ENCODE measurements around the gene ATXN1. TPM values are rescaled to one million over a fixed set of nuclear protein-coding genes. Genes with fewer than 3 reads are reported as not detected.
A peak's percentile ranks its signal among the peaks of the same experiment; 100 is the strongest.

Gene ATXN1
- total and polyA plus RNA-seq, 2 experiments from 2014 or later, result 14.2 to 20.1 TPM

GRCh38 chr6:16508959-16509358, 252.3 kb downstream of the ATXN1 start:
- H2AFZ ChIP-seq, result no peak overlapping the region
- H3K4me3 ChIP-seq, result no peak overlapping the region
- H3K36me3 ChIP-seq (ENCODE audit: low read depth), result no peaks in the 10 kb centered on the region; the same call in 1 of the 2 replicates
- in situ Hi-C loops (cut with MboI), result loop anchor here (25.0 kb wide), 1 partner anchor 578 kb away; no protein-coding TSS in a partner anchor
- H3K9me3 ChIP-seq (ENCODE audit: low read depth), result no peaks in the 10 kb centered on the region
- no peak overlapping the region for H3K27ac ChIP-seq
- no peak overlapping the region for H3K4me2 ChIP-seq (ENCODE audit: unreplicated experiment)
- peaks cover 12% of the 10 kb centered on the region; the same call in 1 of the 2 replicates for H3K79me2 ChIP-seq (ENCODE audit: insufficient read depth)
- H4K20me1 ChIP-seq (ENCODE audit: insufficient read depth), result no peaks in the 10 kb centered on the region
- H3K9me2 ChIP-seq (ENCODE audit: insufficient read depth), result no peaks in the 10 kb centered on the region
- no peak for DNase-seq
- peaks cover 14% of the 10 kb centered on the region for H3K4me1 ChIP-seq (ENCODE audit: insufficient read depth)
- H3F3A ChIP-seq (ENCODE audit: insufficient read depth), result peaks cover 15% of the 10 kb centered on the region
- H3K27me3 ChIP-seq (replicated peaks; ENCODE audit: insufficient read depth), result no peaks in the 10 kb centered on the region
- TF ChIP-seq EZH2 (IDR thresholded peaks at IDR 0.05; ENCODE audit: insufficient read depth, poor library complexity, severe bottlenecking) (no peak), EZH2phosphoT487 (IDR thresholded peaks at IDR 0.05; ENCODE audit: insufficient read depth, low read depth) (no peak)
- 52 to 70% methylated on average over 1 of the region's 1 CpG for WGBS, 2 experiments (ENCODE audit: low coverage in 1 of 2, low lambda C conversion rate in 2 of 2, missing lambda C conversion rate in 2 of 2)
- H3K9ac ChIP-seq, result no peak overlapping the region

- H2AFZ ChIP-seq, result no peak overlapping the region
- no peak for TF ChIP-seq EZH2 (IDR thresholded peaks at IDR 0.05; ENCODE audit: insufficient read depth, poor library complexity, severe bottlenecking)
- no peak for TF ChIP-seq EZH2phosphoT487 (IDR thresholded peaks at IDR 0.05; ENCODE audit: insufficient read depth, low read depth)
- H3F3A ChIP-seq (ENCODE audit: insufficient read depth), result peaks cover 15% of the 10 kb centered on the region
- H3K9me3 ChIP-seq (ENCODE audit: low read depth), result no peaks in the 10 kb centered on the region
- no peaks in the 10 kb centered on the region for H3K27me3 ChIP-seq (replicated peaks; ENCODE audit: insufficient read depth)
- DNase-seq, result peak; percentile 75
- peaks cover 14% of the 10 kb centered on the region for H3K4me1 ChIP-seq (ENCODE audit: insufficient read depth)
- H3K4me3 ChIP-seq, result no peak overlapping the region
- in situ Hi-C loops (cut with MboI), result loop anchor here (25.0 kb wide), 1 partner anchor 581 kb away; no protein-coding TSS in a partner anchor
- no peak overlapping the region for H3K9ac ChIP-seq
- peak overlapping the region; percentile 21 for H3K4me2 ChIP-seq (ENCODE audit: unreplicated experiment)
- H3K9me2 ChIP-seq (ENCODE audit: insufficient read depth), result no peaks in the 10 kb centered on the region
- H3K36me3 ChIP-seq (ENCODE audit: low read depth), result no peaks in the 10 kb centered on the region
- peak overlapping the region; percentile 38 for H3K27ac ChIP-seq
- 42 to 43% methylated on average over 9 of the region's 9 CpGs for WGBS, 2 experiments (ENCODE audit: low coverage in 1 of 2, low lambda C conversion rate in 2 of 2, missing lambda C conversion rate in 2 of 2)
- peaks cover 12% of the 10 kb centered on the region; the same call in 1 of the 2 replicates for H3K79me2 ChIP-seq (ENCODE audit: insufficient read depth)
- no peaks in the 10 kb centered on the region for H4K20me1 ChIP-seq (ENCODE audit: insufficient read depth)
Observed at GRCh38 chr6:16505711-16506357, 255.4 kb downstream of the ATXN1 start.

- no peak for DNase-seq
- no peak overlapping the region for H3K4me3 ChIP-seq
- H3K9me3 ChIP-seq (ENCODE audit: low read depth), result no peaks in the 10 kb centered on the region
- H3K4me1 ChIP-seq (ENCODE audit: insufficient read depth), result peaks cover 14% of the 10 kb centered on the region
- H2AFZ ChIP-seq, result no peak overlapping the region
- H3K36me3 ChIP-seq (ENCODE audit: low read depth), result no peaks in the 10 kb centered on the region
- 97 to 100% methylated on average over 5 of the region's 5 CpGs for WGBS, 2 experiments (ENCODE audit: low coverage in 1 of 2, low lambda C conversion rate in 2 of 2, missing lambda C conversion rate in 2 of 2)
- H3F3A ChIP-seq (ENCODE audit: insufficient read depth), result peaks cover 15% of the 10 kb centered on the region
- H4K20me1 ChIP-seq (ENCODE audit: insufficient read depth), result no peaks in the 10 kb centered on the region
- no peaks in the 10 kb centered on the region for H3K9me2 ChIP-seq (ENCODE audit: insufficient read depth)
- in situ Hi-C loops (cut with MboI), result loop anchor here (25.0 kb wide), 1 partner anchor 583 kb away; no protein-coding TSS in a partner anchor
- no peak overlapping the region for H3K4me2 ChIP-seq (ENCODE audit: unreplicated experiment)
- H3K27ac ChIP-seq, result no peak overlapping the region
- H3K27me3 ChIP-seq (replicated peaks; ENCODE audit: insufficient read depth), result no peaks in the 10 kb centered on the region
- H3K9ac ChIP-seq, result no peak overlapping the region
- peaks cover 21% of the 10 kb centered on the region for H3K79me2 ChIP-seq (ENCODE audit: insufficient read depth)
- TF ChIP-seq EZH2 (IDR thresholded peaks at IDR 0.05; ENCODE audit: insufficient read depth, poor library complexity, severe bottlenecking), result no peak
- TF ChIP-seq EZH2phosphoT487 (IDR thresholded peaks at IDR 0.05; ENCODE audit: insufficient read depth, low read depth), result no peak
Observed at GRCh38 chr6:16504609-16505008, 256.7 kb downstream of the ATXN1 start.

- Histone ChIP-seq H3K9ac (no peak overlapping the region), H3K4me3 (no peak overlapping the region), H3K4me1 (ENCODE audit: insufficient read depth) (peaks cover 14% of the 10 kb centered on the region), H3K79me2 (ENCODE audit: insufficient read depth) (peaks cover 24% of the 10 kb centered on the region), H3K36me3 (ENCODE audit: low read depth) (no peaks in the 10 kb centered on the region), H3K9me2 (ENCODE audit: insufficient read depth) (no peaks in the 10 kb centered on the region), H3F3A (ENCODE audit: insufficient read depth) (peaks cover 15% of the 10 kb centered on the region), H4K20me1 (ENCODE audit: insufficient read depth) (no peaks in the 10 kb centered on the region), H3K4me2 (ENCODE audit: unreplicated experiment) (no peak overlapping the region), H3K9me3 (ENCODE audit: low read depth) (no peaks in the 10 kb centered on the region), H3K27ac (no peak overlapping the region), H2AFZ (no peak overlapping the region), H3K27me3 (replicated peaks; ENCODE audit: insufficient read depth) (no peaks in the 10 kb centered on the region)
- 76 to 93% methylated on average over 2 of the region's 2 CpGs for WGBS, 2 experiments (ENCODE audit: low coverage in 1 of 2, low lambda C conversion rate in 2 of 2, missing lambda C conversion rate in 2 of 2)
- in situ Hi-C loops (cut with MboI), result loop anchor here (25.0 kb wide), 1 partner anchor 583 kb away; no protein-coding TSS in a partner anchor
- DNase-seq, result no peak
- TF ChIP-seq EZH2 (IDR thresholded peaks at IDR 0.05; ENCODE audit: insufficient read depth, poor library complexity, severe bottlenecking) (no peak), EZH2phosphoT487 (IDR thresholded peaks at IDR 0.05; ENCODE audit: insufficient read depth, low read depth) (no peak)
Observed at GRCh38 chr6:16503970-16504415, 257.3 kb downstream of the ATXN1 start.

Measured in GM23248 (cell line).